GM23338 (cell line): Measurements from ENCODE around the gene AKAP17A. TPM values are rescaled to one million over a fixed set of nuclear protein-coding genes. Genes with fewer than 3 reads are reported as not detected.

Source experiments
- ATAC-seq: fragments of 200-7000 bp; cut with Tn5 transposase; 3 replicates; pipeline ENCODE4 v1.9.1; 2020
- DNase-seq: peaks from one replicate; pipeline ENCODE4 v3.0.0-alpha.2; 2015; ENCODE audit warnings: low spot score
- H2AFZ ChIP-seq: fragments of 200-600 bp; sonication (generic); 2 replicates; pipeline ENCODE4 v1.8.0; 2016; ENCODE audit warnings: antibody characterized with exemption, mild to moderate bottlenecking, moderate library complexity
- H3F3A ChIP-seq: fragments of 200-600 bp; sonication (generic); replicated peaks from 2 replicates; pipeline ENCODE4 v1.8.0; 2017; ENCODE audit warnings: antibody characterized with exemption, mixed run types, low read depth
- H3K27ac ChIP-seq: fragments of 200-600 bp; sonication (generic); 2 replicates; pipeline ENCODE4 v1.6.1; 2016; ENCODE audit warnings: low read depth
- H3K27me3 ChIP-seq: fragments of 200-600 bp; sonication (generic); 2 replicates; pipeline ENCODE4 v1.8.0; 2016; ENCODE audit warnings: mild to moderate bottlenecking, mixed run types, moderate library complexity; ENCODE audit not compliant: insufficient read depth
- H3K36me3 ChIP-seq: fragments of 200-600 bp; sonication (generic); 2 replicates; pipeline ENCODE4 v1.8.0; 2016; ENCODE audit warnings: mild to moderate bottlenecking; ENCODE audit not compliant: insufficient read depth
- H3K4me1 ChIP-seq: fragments of 200-600 bp; sonication (generic); 2 replicates; pipeline ENCODE4 v1.8.0; 2016; ENCODE audit warnings: mild to moderate bottlenecking, moderate library complexity; ENCODE audit not compliant: insufficient read depth
- H3K4me2 ChIP-seq: fragments of 200-600 bp; sonication (generic); 2 replicates; pipeline ENCODE4 v1.7.1; 2017; ENCODE audit warnings: mixed run types
- H3K4me3 ChIP-seq: fragments of 200-600 bp; sonication (generic); 2 replicates; pipeline ENCODE4 v1.6.1; 2016; ENCODE audit warnings: mixed run types
- H3K79me2 ChIP-seq: fragments of 200-600 bp; sonication (generic); replicated peaks from 2 replicates; pipeline ENCODE4 v1.8.0; 2017; ENCODE audit warnings: mild to moderate bottlenecking; ENCODE audit not compliant: insufficient read depth
- H3K9me2 ChIP-seq: fragments of 200-600 bp; sonication (generic); 2 replicates; pipeline ENCODE4 v1.8.0; 2017; ENCODE audit not compliant: insufficient read depth
- H4K20me1 ChIP-seq: fragments of 200-600 bp; sonication (generic); replicated peaks from 2 replicates; pipeline ENCODE4 v1.8.0; 2017; ENCODE audit warnings: mild to moderate bottlenecking; ENCODE audit not compliant: insufficient read depth
- H3K27ac Mint-ChIP-seq: 2 replicates; pipeline ENCODE4 v1.8.0; 2020; ENCODE audit warnings: inconsistent platforms, mild to moderate bottlenecking, moderate library complexity, mixed read lengths
- H3K27me3 Mint-ChIP-seq: 3 replicates; pipeline ENCODE4 v1.8.0; 2022; ENCODE audit warnings: low read depth, mild to moderate bottlenecking, moderate library complexity, mixed read lengths, inconsistent platforms; ENCODE audit not compliant: insufficient read depth, poor library complexity
- H3K36me3 Mint-ChIP-seq: 3 replicates; pipeline ENCODE4 v1.8.0; 2021; ENCODE audit warnings: low read depth, mild to moderate bottlenecking, inconsistent platforms, moderate library complexity, mixed read lengths
- H3K4me1 Mint-ChIP-seq: 3 replicates; pipeline ENCODE4 v1.8.0; 2020; ENCODE audit warnings: mild to moderate bottlenecking, inconsistent platforms, mixed read lengths
- H3K4me3 Mint-ChIP-seq: 3 replicates; pipeline ENCODE4 v1.8.0; 2021; ENCODE audit warnings: moderate library complexity, mild to moderate bottlenecking, inconsistent platforms, mixed read lengths
- H3K9me3 Mint-ChIP-seq: 3 replicates; pipeline ENCODE4 v1.8.0; 2020; ENCODE audit warnings: moderate library complexity, mild to moderate bottlenecking, inconsistent platforms, mixed read lengths
- ETS1 ChIP-seq: IDR thresholded peaks from 2 replicates; pipeline ENCODE4 v1.6.1; 2016; ENCODE audit warnings: antibody characterized with exemption
- EZH2 ChIP-seq: fragments of 200-600 bp; sonication (generic); IDR thresholded peaks from one replicate; pipeline ENCODE4 v1.8.0; 2017; ENCODE audit warnings: antibody characterized with exemption, mild to moderate bottlenecking, low read depth; ENCODE audit not compliant: unreplicated experiment
- NANOG ChIP-seq: IDR thresholded peaks from 2 replicates; pipeline ENCODE4 v1.6.1; 2016; ENCODE audit warnings: antibody characterized with exemption, borderline replicate concordance
- ZNF462 ChIP-seq: fragments of 250-450 bp; sonication (Bioruptor Pico); IDR thresholded peaks from 2 replicates; pipeline ENCODE4 v1.5.0; 2020; ENCODE audit warnings: mild to moderate bottlenecking, moderate library complexity
- polyA plus RNA-seq: library from polyadenylated mRNA; unstranded; fragments of >200 nt; fragmentation: Nextera tagmentation; extraction: Ambion mirVana; gene quantifications from 2 replicates; pipeline ENCODE4 v1.2.1, GENCODE V29; 2016
- total RNA-seq: library from RNA; depleted of rRNA; stranded (reverse); fragments of >200 nt; shearing (Covaris generic); gene quantifications from 2 replicates; pipeline ENCODE4 v1.2.3, GENCODE V29; 2014

Gene AKAP17A
- total and polyA plus RNA-seq, 2 experiments from 2014 or later: 27.6 to 64.3 TPM

- H3K36me3 ChIP-seq: no peaks in the 10 kb centered on the region
- no peaks in the 10 kb centered on the region for H3K9me2 ChIP-seq
- Mint-ChIP-seq H3K9me3 (peaks cover 79% of the 10 kb centered on the region), H3K36me3 (peaks cover 16% of the 10 kb centered on the region), H3K4me3 (no peak overlapping the region), H3K27ac (no peak overlapping the region), H3K27me3 (peaks cover 16% of the 10 kb centered on the region), H3K4me1 (no peaks in the 10 kb centered on the region)
- H3F3A ChIP-seq: no peaks in the 10 kb centered on the region
- H3K27me3 ChIP-seq: no peaks in the 10 kb centered on the region
- no peak overlapping the region for H3K4me3 ChIP-seq
- H2AFZ ChIP-seq: no peak overlapping the region
- no peak overlapping the region for H3K27ac ChIP-seq
- no peaks in the 10 kb centered on the region for H4K20me1 ChIP-seq
- DNase-seq (no peak), ATAC-seq (no peak)
- no peak overlapping the region for H3K4me2 ChIP-seq
- no peak for TF ChIP-seq NANOG
- no peak for TF ChIP-seq EZH2
- TF ChIP-seq ETS1: no peak
- no peak for TF ChIP-seq ZNF462 (CRISPR knock-in tag)
- H3K4me1 ChIP-seq: no peaks in the 10 kb centered on the region
- no peaks in the 10 kb centered on the region for H3K79me2 ChIP-seq
Observed at GRCh38 chrX:1542994-1543725, 48.2 kb upstream of the AKAP17A start.
